ENCODE measurements around the gene THBD.
A peak's percentile ranks its signal among the peaks of the same experiment; 100 is the strongest.

The THBD gene

GRCh38 chr20:23043376-23043775, 6.1 kb downstream of the THBD start:
- TF ChIP-seq CTCF (IDR thresholded peaks at IDR 0.05), result no peak
- no peak overlapping the region for H3K4me3 Mint-ChIP-seq
- H3K27ac Mint-ChIP-seq, result no peak overlapping the region
- peaks cover 93% of the 10 kb centered on the region for H3K27me3 Mint-ChIP-seq (ENCODE audit: low read depth, poor library complexity)
- DNase-seq, result no peak
- H3K36me3 Mint-ChIP-seq (ENCODE audit: low read depth), result no peaks in the 10 kb centered on the region
- peaks cover 19% of the 10 kb centered on the region for H3K4me1 Mint-ChIP-seq
- H3K9me3 Mint-ChIP-seq, result peaks cover 4% of the 10 kb centered on the region

- no peak for DNase-seq
- Mint-ChIP-seq H3K4me1 (peaks cover 20% of the 10 kb centered on the region), H3K9me3 (peaks cover 4% of the 10 kb centered on the region), H3K4me3 (no peak overlapping the region), H3K27ac (no peak overlapping the region), H3K27me3 (ENCODE audit: low read depth, poor library complexity) (peaks cover 93% of the 10 kb centered on the region), H3K36me3 (ENCODE audit: low read depth) (no peaks in the 10 kb centered on the region)
- TF ChIP-seq CTCF (IDR thresholded peaks at IDR 0.05), result no peak
Observed at GRCh38 chr20:23042270-23042669, 7.2 kb downstream of the THBD start.

- H3K27me3 Mint-ChIP-seq (ENCODE audit: low read depth, poor library complexity), result peaks cover 93% of the 10 kb centered on the region
- no peak for TF ChIP-seq CTCF (IDR thresholded peaks at IDR 0.05)
- H3K9me3 Mint-ChIP-seq, result peaks cover 4% of the 10 kb centered on the region
- H3K4me1 Mint-ChIP-seq, result peaks cover 24% of the 10 kb centered on the region
- H3K36me3 Mint-ChIP-seq (ENCODE audit: low read depth), result no peaks in the 10 kb centered on the region
- H3K4me3 Mint-ChIP-seq, result no peak overlapping the region
- DNase-seq, result no peak
- no peak overlapping the region for H3K27ac Mint-ChIP-seq
Observed at GRCh38 chr20:23039885-23040508, 9.5 kb downstream of the THBD start.

GRCh38 chr20:23039136-23039875, 10.2 kb downstream of the THBD start:
- TF ChIP-seq CTCF (IDR thresholded peaks at IDR 0.05), result no peak
- H3K27me3 Mint-ChIP-seq (ENCODE audit: low read depth, poor library complexity), result peaks cover 93% of the 10 kb centered on the region
- H3K36me3 Mint-ChIP-seq (ENCODE audit: low read depth), result no peaks in the 10 kb centered on the region
- no peak for DNase-seq
- peaks cover 24% of the 10 kb centered on the region for H3K4me1 Mint-ChIP-seq
- H3K9me3 Mint-ChIP-seq, result peaks cover 4% of the 10 kb centered on the region
- H3K27ac Mint-ChIP-seq, result no peak overlapping the region
- no peak overlapping the region for H3K4me3 Mint-ChIP-seq

- Mint-ChIP-seq H3K4me3 (peak overlapping the region; percentile 69), H3K9me3 (peaks cover 4% of the 10 kb centered on the region), H3K4me1 (peaks cover 25% of the 10 kb centered on the region), H3K36me3 (ENCODE audit: low read depth) (no peaks in the 10 kb centered on the region), H3K27ac (no peak overlapping the region), H3K27me3 (ENCODE audit: low read depth, poor library complexity) (peaks cover 92% of the 10 kb centered on the region)
- TF ChIP-seq CTCF (IDR thresholded peaks at IDR 0.05), result no peak
- DNase-seq, result no peak
Observed at GRCh38 chr20:23037017-23037481, 12.4 kb downstream of the THBD start.

Measured in nephron progenitor cell (in vitro differentiated cells).